K562 (cell line): ENCODE results near the gene CHST12. TPM values are rescaled to one million over a fixed set of nuclear protein-coding genes. Genes with fewer than 3 reads are reported as not detected.
A peak's percentile ranks its signal among the peaks of the same experiment; 100 is the strongest.

Experiments used
- CSDE1 ChIP-seq, 2 experiments: fragments of 450-650 bp; IDR thresholded peaks; 2 replicates each; pipeline ENCODE4 v1.6.1; 2016; ENCODE audit warnings: mild to moderate bottlenecking in 1 of 2
- EP400 ChIP-seq: fragments of 450-650 bp; IDR thresholded peaks from 2 replicates; pipeline ENCODE4 v1.6.1; 2017; ENCODE audit warnings: antibody characterized with exemption, mild to moderate bottlenecking, moderate library complexity
- FUS ChIP-seq: fragments of 200-400 bp; formaldehyde crosslinking; optimal IDR thresholded peaks from 2 replicates; pipeline ENCODE3; 2017; ENCODE audit warnings: low read depth, low read length
- GTF2A2 ChIP-seq: IDR thresholded peaks from 2 replicates; pipeline ENCODE4 v1.6.1; 2016; ENCODE audit warnings: mild to moderate bottlenecking, missing genetic modification characterization, missing compliant biosample characterization
- KAT8 ChIP-seq: fragments of 450-650 bp; IDR thresholded peaks from 2 replicates; pipeline ENCODE4 v1.6.1; 2016; ENCODE audit warnings: low read depth, mild to moderate bottlenecking
- MAFG ChIP-seq: fragments of 450-650 bp; conservative IDR thresholded peaks from 2 replicates; pipeline ENCODE4 v1.6.1; 2016; ENCODE audit warnings: missing genetic modification characterization, missing compliant biosample characterization
- MCM5 ChIP-seq: fragments of 450-650 bp; IDR thresholded peaks from 2 replicates; pipeline ENCODE4 v1.6.1; 2016; ENCODE audit warnings: low read depth
- OTX1 ChIP-seq: fragments of 450-650 bp; formaldehyde crosslinking; IDR thresholded peaks from 2 replicates; pipeline ENCODE4 v1.4.0; 2022; ENCODE audit warnings: mild to moderate bottlenecking
- POLR2AphosphoS5 ChIP-seq: IDR thresholded peaks from 2 replicates; pipeline ENCODE4 v1.6.1; 2011; ENCODE audit warnings: mild to moderate bottlenecking, low read depth, low read length, moderate library complexity; ENCODE audit not compliant: control insufficient read depth, insufficient read depth
- PTBP1 ChIP-seq: fragments of 200-400 bp; formaldehyde crosslinking; IDR thresholded peaks from 2 replicates; pipeline ENCODE4 v1.6.1; 2017; ENCODE audit warnings: low read depth, low read length
- ZNF224 ChIP-seq: sonication (generic); formaldehyde crosslinking; IDR thresholded peaks from 2 replicates; pipeline ENCODE4 v1.8.0; 2022; ENCODE audit warnings: mild to moderate bottlenecking, missing genetic modification reagents
- ZNF23 ChIP-seq: fragments of 250-450 bp; sonication (Bioruptor Pico); IDR thresholded peaks from 2 replicates; pipeline ENCODE4 v1.4.0; 2020; ENCODE audit warnings: mild to moderate bottlenecking
- ZNF274 ChIP-seq: IDR thresholded peaks from 2 replicates; pipeline ENCODE4 v1.6.1; 2011; ENCODE audit warnings: low read depth, mild to moderate bottlenecking, low read length, moderate library complexity, borderline replicate concordance
- polyA plus RNA-seq, 8 experiments: library from polyadenylated mRNA; depleted of rRNA in 4 of 8; stranded (reverse) in 5 of 8; unstranded in 3 of 8; fragments of >200 nt; fragmentation: Nextera tagmentation in 2 of 8; fragmentation: Illumina TruSeq in 1 of 8; extraction: Ambion mirVana in 2 of 8; extraction: Trizol in 1 of 8; gene quantifications; 2 replicates each; pipeline versions ENCODE4 v1.2.1 to v1.2.3, GENCODE V29; 2011 to 2014; ENCODE audit warnings: inconsistent platforms in 1 of 8, missing spikeins in 1 of 8
- total RNA-seq, 7 experiments: library from RNA; depleted of rRNA in 6 of 7; stranded (reverse); fragments of >200 nt in 6 of 7; fragmentation: Illumina TruSeq in 2 of 7; extraction: Trizol in 2 of 7; gene quantifications; 2 replicates each; pipeline versions ENCODE4 v1.2.1 to v1.2.3, GENCODE V29; 2011 to 2021; ENCODE audit warnings: low replicate concordance in 1 of 7
- TF ChIP-seq, protein P1 (sequence below): fragments of 450-650 bp; IDR thresholded peaks from 2 replicates; pipeline ENCODE4 v1.6.1; 2016; ENCODE audit warnings: antibody characterized with exemption
- TF ChIP-seq, protein P2 (sequence below), 2 experiments: fragments of 450-650 bp in 1 of 2; IDR thresholded peaks; 2 replicates each; pipeline ENCODE4 v1.6.1; 2011 to 2017; ENCODE audit warnings: low read depth in 2 of 2, antibody characterized with exemption in 1 of 2, borderline replicate concordance in 1 of 2, low read length in 1 of 2, mild to moderate bottlenecking in 1 of 2, mixed read lengths in 1 of 2; ENCODE audit not compliant: control insufficient read depth in 1 of 2
- TF ChIP-seq, protein P3 (sequence below): fragments of 250-450 bp; sonication (Bioruptor Pico); IDR thresholded peaks from 2 replicates; pipeline ENCODE4 v1.8.0; 2022; ENCODE audit warnings: moderate library complexity, mild to moderate bottlenecking, inconsistent platforms
- TF ChIP-seq, protein P4 (sequence below): fragments of 250-450 bp; sonication (Bioruptor Pico); IDR thresholded peaks from 2 replicates; pipeline ENCODE4 v1.4.0; 2020; ENCODE audit warnings: mild to moderate bottlenecking
- TF ChIP-seq, protein P5 (sequence below), 2 experiments: fragments of 450-650 bp in 1 of 2; sonication (generic) in 1 of 2; formaldehyde crosslinking in 1 of 2; IDR thresholded peaks in 1 of 2; conservative IDR thresholded peaks in 1 of 2; 2 replicates each; pipeline versions ENCODE4 v1.6.1 to v1.8.1; 2016 to 2023; ENCODE audit warnings: mild to moderate bottlenecking in 2 of 2, moderate library complexity in 2 of 2, inconsistent platforms in 1 of 2, missing genetic modification reagents in 1 of 2

The CHST12 gene
- total and polyA plus RNA-seq, 9 of the 15 experiments (the other 6 are each of a cell fraction or from before 2014, with no cell fraction given): 0.18 to 19.8 (median 3.6) TPM

DNA sequence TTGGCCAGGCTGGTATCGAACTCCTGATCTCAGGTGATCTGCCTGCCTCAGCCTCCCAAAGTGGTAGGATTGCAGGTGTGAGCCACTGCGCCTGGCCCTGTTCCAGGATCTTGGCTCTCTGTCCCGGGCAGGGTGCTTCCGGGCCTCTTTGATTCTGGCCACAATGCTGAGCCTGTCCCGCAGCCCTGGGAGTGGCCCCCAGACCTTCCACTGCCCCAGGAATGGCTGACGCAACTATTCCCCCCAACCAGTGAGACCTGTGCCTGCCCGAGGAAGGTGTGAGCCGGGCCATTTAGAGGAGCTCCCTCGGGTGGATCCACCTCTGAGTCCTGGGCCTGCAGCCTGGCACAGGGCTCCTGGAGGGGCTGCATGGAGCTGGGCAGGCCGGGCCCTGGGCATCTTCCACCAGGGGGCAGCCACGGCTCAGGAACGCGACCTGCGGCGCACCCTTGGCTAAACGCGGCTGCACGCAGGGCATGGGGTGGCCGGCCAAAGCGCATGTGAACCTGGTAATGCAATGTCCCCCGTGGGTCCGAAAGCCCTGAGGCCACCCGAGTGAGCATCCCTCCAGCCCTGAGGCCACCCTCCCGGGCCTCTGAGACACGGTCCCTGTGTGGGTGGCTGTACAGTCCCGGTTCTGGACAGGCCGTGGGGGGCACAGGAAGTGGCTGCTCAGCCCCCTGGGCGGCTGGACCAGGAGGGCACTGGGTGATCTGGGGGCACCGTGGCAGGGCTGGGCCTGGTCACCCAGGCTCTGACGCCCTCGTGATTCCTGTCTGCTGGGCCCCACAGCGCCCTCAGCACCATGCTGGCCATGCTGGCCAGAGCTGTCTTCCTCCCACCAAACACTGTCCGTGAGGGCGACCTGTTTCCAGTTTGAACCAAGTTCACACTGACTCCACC, 48.0 kb downstream of the CHST12 start (continued):
- TF ChIP-seq MAFG (tag) (no peak), ZNF224 (0 out of 2 replicates have a peak, but pooled peaks have one; percentile 27), FUS (no peak), KAT8 (no peak), MCM5 (no peak), ZNF23 (CRISPR knock-in tag) (no peak), PTBP1 (no peak), OTX1 (CRISPR knock-in tag) (no peak), POLR2AphosphoS5 (no peak), EP400 (peak; percentile 17; the same call in 1 of the 2 replicates), GTF2A2 (tag) (no peak), ZNF274 (no peak), CSDE1 (IDR thresholded peaks at IDR 0.05) (no peak)
- TF ChIP-seq, protein P1, sequence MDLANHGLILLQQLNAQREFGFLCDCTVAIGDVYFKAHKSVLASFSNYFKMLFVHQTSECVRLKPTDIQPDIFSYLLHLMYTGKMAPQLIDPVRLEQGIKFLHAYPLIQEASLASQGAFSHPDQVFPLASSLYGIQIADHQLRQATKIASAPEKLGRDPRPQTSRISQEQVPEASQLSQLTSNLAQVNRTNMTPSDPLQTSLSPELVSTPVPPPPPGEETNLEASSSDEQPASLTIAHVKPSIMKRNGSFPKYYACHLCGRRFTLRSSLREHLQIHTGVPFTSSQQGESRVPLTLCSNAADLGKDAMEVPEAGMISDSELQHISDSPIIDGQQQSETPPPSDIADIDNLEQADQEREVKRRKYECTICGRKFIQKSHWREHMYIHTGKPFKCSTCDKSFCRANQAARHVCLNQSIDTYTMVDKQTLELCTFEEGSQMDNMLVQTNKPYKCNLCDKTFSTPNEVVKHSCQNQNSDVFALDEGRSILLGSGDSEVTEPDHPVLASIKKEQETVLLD: 0 out of 2 replicates have a peak, but pooled peaks have one; percentile 23
- TF ChIP-seq, protein P2, sequence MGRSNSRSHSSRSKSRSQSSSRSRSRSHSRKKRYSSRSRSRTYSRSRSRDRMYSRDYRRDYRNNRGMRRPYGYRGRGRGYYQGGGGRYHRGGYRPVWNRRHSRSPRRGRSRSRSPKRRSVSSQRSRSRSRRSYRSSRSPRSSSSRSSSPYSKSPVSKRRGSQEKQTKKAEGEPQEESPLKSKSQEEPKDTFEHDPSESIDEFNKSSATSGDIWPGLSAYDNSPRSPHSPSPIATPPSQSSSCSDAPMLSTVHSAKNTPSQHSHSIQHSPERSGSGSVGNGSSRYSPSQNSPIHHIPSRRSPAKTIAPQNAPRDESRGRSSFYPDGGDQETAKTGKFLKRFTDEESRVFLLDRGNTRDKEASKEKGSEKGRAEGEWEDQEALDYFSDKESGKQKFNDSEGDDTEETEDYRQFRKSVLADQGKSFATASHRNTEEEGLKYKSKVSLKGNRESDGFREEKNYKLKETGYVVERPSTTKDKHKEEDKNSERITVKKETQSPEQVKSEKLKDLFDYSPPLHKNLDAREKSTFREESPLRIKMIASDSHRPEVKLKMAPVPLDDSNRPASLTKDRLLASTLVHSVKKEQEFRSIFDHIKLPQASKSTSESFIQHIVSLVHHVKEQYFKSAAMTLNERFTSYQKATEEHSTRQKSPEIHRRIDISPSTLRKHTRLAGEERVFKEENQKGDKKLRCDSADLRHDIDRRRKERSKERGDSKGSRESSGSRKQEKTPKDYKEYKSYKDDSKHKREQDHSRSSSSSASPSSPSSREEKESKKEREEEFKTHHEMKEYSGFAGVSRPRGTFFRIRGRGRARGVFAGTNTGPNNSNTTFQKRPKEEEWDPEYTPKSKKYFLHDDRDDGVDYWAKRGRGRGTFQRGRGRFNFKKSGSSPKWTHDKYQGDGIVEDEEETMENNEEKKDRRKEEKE (IDR thresholded peaks at IDR 0.05; ENCODE audit: borderline replicate concordance in 1 of 2, control insufficient read depth in 1 of 2, low read depth in 2 of 2, low read length in 1 of 2): no peak
- TF ChIP-seq, protein P3, sequence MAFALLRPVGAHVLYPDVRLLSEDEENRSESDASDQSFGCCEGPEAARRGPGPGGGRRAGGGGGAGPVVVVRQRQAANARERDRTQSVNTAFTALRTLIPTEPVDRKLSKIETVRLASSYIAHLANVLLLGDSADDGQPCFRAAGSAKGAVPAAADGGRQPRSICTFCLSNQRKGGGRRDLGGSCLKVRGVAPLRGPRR (CRISPR knock-in tag): no peak
- TF ChIP-seq, protein P4, sequence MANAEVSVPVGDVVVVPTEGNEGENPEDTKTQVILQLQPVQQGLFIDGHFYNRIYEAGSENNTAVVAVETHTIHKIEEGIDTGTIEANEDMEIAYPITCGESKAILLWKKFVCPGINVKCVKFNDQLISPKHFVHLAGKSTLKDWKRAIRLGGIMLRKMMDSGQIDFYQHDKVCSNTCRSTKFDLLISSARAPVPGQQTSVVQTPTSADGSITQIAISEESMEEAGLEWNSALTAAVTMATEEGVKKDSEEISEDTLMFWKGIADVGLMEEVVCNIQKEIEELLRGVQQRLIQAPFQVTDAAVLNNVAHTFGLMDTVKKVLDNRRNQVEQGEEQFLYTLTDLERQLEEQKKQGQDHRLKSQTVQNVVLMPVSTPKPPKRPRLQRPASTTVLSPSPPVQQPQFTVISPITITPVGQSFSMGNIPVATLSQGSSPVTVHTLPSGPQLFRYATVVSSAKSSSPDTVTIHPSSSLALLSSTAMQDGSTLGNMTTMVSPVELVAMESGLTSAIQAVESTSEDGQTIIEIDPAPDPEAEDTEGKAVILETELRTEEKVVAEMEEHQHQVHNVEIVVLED: no peak
- TF ChIP-seq, protein P5, sequence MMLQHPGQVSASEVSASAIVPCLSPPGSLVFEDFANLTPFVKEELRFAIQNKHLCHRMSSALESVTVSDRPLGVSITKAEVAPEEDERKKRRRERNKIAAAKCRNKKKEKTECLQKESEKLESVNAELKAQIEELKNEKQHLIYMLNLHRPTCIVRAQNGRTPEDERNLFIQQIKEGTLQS (IDR thresholded peaks at IDR 0.05): no peak
- TF ChIP-seq, protein P5 (CRISPR knock-in tag; conservative IDR thresholded peaks at IDR 0.05): no peak
